Neuronal stem cell (in vitro differentiated cells): ENCODE measurements around the gene PPIL6.
A peak's percentile ranks its signal among the peaks of the same experiment; 100 is the strongest.

Experiments used
- DNase-seq: peaks from one replicate; pipeline ENCODE4 v3.0.0-alpha.2; 2013; ENCODE audit warnings: low spot score
- H2AFZ ChIP-seq: one replicate; pipeline ENCODE4 v1.6.1; 2013; ENCODE audit warnings: mild to moderate bottlenecking, low read length, inconsistent platforms
- H2AK5ac ChIP-seq: 2 replicates; pipeline ENCODE4 v1.6.1; 2013; ENCODE audit warnings: low read depth, mild to moderate bottlenecking, inconsistent platforms, low read length, moderate library complexity, mixed read lengths
- H2BK120ac ChIP-seq: 2 replicates; pipeline ENCODE4 v1.6.1; 2013; ENCODE audit warnings: low read depth, mild to moderate bottlenecking, inconsistent platforms, low read length, moderate library complexity, mixed read lengths
- H2BK12ac ChIP-seq: one replicate; pipeline ENCODE4 v1.6.1; 2013; ENCODE audit warnings: low read length, inconsistent platforms
- H2BK15ac ChIP-seq: 2 replicates; pipeline ENCODE4 v1.6.1; 2013; ENCODE audit warnings: mild to moderate bottlenecking, low read length, inconsistent platforms, mixed read lengths
- H2BK5ac ChIP-seq: one replicate; pipeline ENCODE4 v1.6.1; 2013; ENCODE audit warnings: inconsistent platforms, mild to moderate bottlenecking, low read length, moderate library complexity
- H3K14ac ChIP-seq: one replicate; pipeline ENCODE4 v1.6.1; 2013; ENCODE audit warnings: low read length, inconsistent platforms
- H3K18ac ChIP-seq: 2 replicates; pipeline ENCODE4 v1.6.1; 2013; ENCODE audit warnings: low read length, inconsistent platforms
- H3K23ac ChIP-seq: 2 replicates; pipeline ENCODE4 v1.6.1; 2013; ENCODE audit warnings: low read depth, mild to moderate bottlenecking, mixed read lengths, low read length, inconsistent platforms; ENCODE audit not compliant: poor library complexity
- H3K27ac ChIP-seq: replicated peaks from 3 replicates; pipeline ENCODE4 v1.5.1; 2013; ENCODE audit warnings: low read length, inconsistent platforms
- H3K27me3 ChIP-seq, 3 experiments: 2 replicates each; pipeline ENCODE4 v1.6.1; 2013; ENCODE audit warnings: low read length in 3 of 3, mild to moderate bottlenecking in 2 of 3, inconsistent platforms in 1 of 3, low read depth in 1 of 3, mixed read lengths in 1 of 3, moderate library complexity in 1 of 3; ENCODE audit not compliant: control insufficient read depth in 3 of 3, insufficient read depth in 3 of 3
- H3K36me3 ChIP-seq, 2 donors: replicated peaks in 1 of 2; 2 replicates each; pipeline ENCODE4 v1.6.1; 2013; ENCODE audit warnings: low read length in 2 of 2; ENCODE audit not compliant: control insufficient read depth in 2 of 2, insufficient read depth in 2 of 2
- H3K4ac ChIP-seq: 2 replicates; pipeline ENCODE4 v1.6.1; 2013; ENCODE audit warnings: inconsistent platforms, mild to moderate bottlenecking, low read length, moderate library complexity
- H3K4me1 ChIP-seq, 2 donors: 1 replicate in 1 of 2; 2 replicates in 1 of 2; pipeline ENCODE4 v1.6.1; 2013; ENCODE audit warnings: low read length in 2 of 2, low read depth in 1 of 2; ENCODE audit not compliant: control insufficient read depth in 2 of 2, insufficient read depth in 1 of 2
- H3K4me2 ChIP-seq: one replicate; pipeline ENCODE4 v1.6.1; 2013; ENCODE audit warnings: mild to moderate bottlenecking, low read length, inconsistent platforms; ENCODE audit not compliant: insufficient read depth, poor library complexity, severe bottlenecking
- H3K4me3 ChIP-seq, 2 donors: 2 replicates each; pipeline ENCODE4 v1.5.1; 2013; ENCODE audit warnings: low read length in 2 of 2, mild to moderate bottlenecking in 2 of 2, inconsistent platforms in 1 of 2, moderate library complexity in 1 of 2
- H3K79me1 ChIP-seq: one replicate; pipeline ENCODE4 v1.6.1; 2013; ENCODE audit warnings: low read depth, mild to moderate bottlenecking, inconsistent platforms, low read length, moderate library complexity
- H3K9ac ChIP-seq: one replicate; pipeline ENCODE4 v1.6.1; 2013; ENCODE audit warnings: mild to moderate bottlenecking, low read depth, low read length, inconsistent platforms; ENCODE audit not compliant: poor library complexity
- H3K9me3 ChIP-seq, 2 donors: replicated peaks in 1 of 2; 2 replicates each; pipeline versions ENCODE3 to v1.6.1; 2013; ENCODE audit warnings: low read length in 2 of 2, mild to moderate bottlenecking in 2 of 2, inconsistent platforms in 1 of 2, low read depth in 1 of 2, mixed read lengths in 1 of 2, moderate library complexity in 1 of 2; ENCODE audit not compliant: control insufficient read depth in 2 of 2, insufficient read depth in 1 of 2
- H4K8ac ChIP-seq: one replicate; pipeline ENCODE4 v1.6.1; 2013; ENCODE audit warnings: low read depth, mild to moderate bottlenecking, inconsistent platforms, low read length, moderate library complexity
- H4K91ac ChIP-seq: one replicate; pipeline ENCODE4 v1.6.1; 2013; ENCODE audit warnings: low read length, low read depth, mild to moderate bottlenecking, inconsistent platforms; ENCODE audit not compliant: poor library complexity
- WGBS, 2 donors: extraction: QIAGEN DNeasy Blood & Tissue Kit; methylation state at CpG; one replicate each; pipeline ENCODE4 v1.1.7; 2013; ENCODE audit warnings: missing lambda C conversion rate in 2 of 2, mixed read lengths in 1 of 2; ENCODE audit not compliant: insufficient read length in 2 of 2, insufficient replicate concordance in 1 of 2; ENCODE audit errors: extremely low coverage in 2 of 2; 5-methylcytosine and 5-hydroxymethylcytosine counted together

PPIL6 gene

GRCh38 chr6:109453156-109453555 lies 12.7 kb upstream of the PPIL6 start:
- H3K14ac ChIP-seq = no peak overlapping the region
- no peak overlapping the region for H3K27ac ChIP-seq
- no peak overlapping the region for H4K91ac ChIP-seq
- no peaks in the 10 kb centered on the region for H3K27me3 ChIP-seq
- H3K18ac ChIP-seq = no peak overlapping the region
- H2BK120ac ChIP-seq = no peak overlapping the region
- H2BK15ac ChIP-seq = no peak overlapping the region
- no peak overlapping the region for H2BK5ac ChIP-seq
- no peak overlapping the region for H3K9ac ChIP-seq
- H3K4ac ChIP-seq = no peak overlapping the region
- H2BK12ac ChIP-seq = no peak overlapping the region
- H3K36me3 ChIP-seq = peaks cover 16 to 32% of the 10 kb centered on the region in 2 donors
- H3K4me2 ChIP-seq = no peak overlapping the region
- no peak overlapping the region for H2AK5ac ChIP-seq
- H3K4me1 ChIP-seq = peaks cover 8 to 15% of the 10 kb centered on the region in 2 donors
- DNase-seq = no peak
- H2AFZ ChIP-seq = no peak overlapping the region
- H3K4me3 ChIP-seq = no peak overlapping the region
- peak overlapping the region; percentile 37 for H3K23ac ChIP-seq
- H3K9me3 ChIP-seq = no peaks in the 10 kb centered on the region
- WGBS, 2 donors = no CpG with 5 or more reads among the region's 2 CpGs
- peaks cover 9% of the 10 kb centered on the region for H3K79me1 ChIP-seq
- H4K8ac ChIP-seq = no peak overlapping the region

- Histone ChIP-seq H3K14ac (no peak overlapping the region), H2AK5ac (no peak overlapping the region), H2BK15ac (no peak overlapping the region), H3K4me3 (no peak overlapping the region), H3K9me3 (no peaks in the 10 kb centered on the region), H4K8ac (no peak overlapping the region), H3K4ac (no peak overlapping the region), H3K18ac (no peak overlapping the region), H3K36me3 (peaks cover 17 to 33% of the 10 kb centered on the region in 2 donors), H2BK5ac (no peak overlapping the region), H3K23ac (no peak overlapping the region), H4K91ac (no peak overlapping the region), H3K9ac (no peak overlapping the region), H2BK12ac (no peak overlapping the region), H3K27me3 (no peaks in the 10 kb centered on the region), H3K27ac (no peak overlapping the region), H2AFZ (no peak overlapping the region), H3K4me1 (peaks cover 5 to 15% of the 10 kb centered on the region in 2 donors), H3K4me2 (no peak overlapping the region), H3K79me1 (peaks cover 9% of the 10 kb centered on the region), H2BK120ac (no peak overlapping the region)
- no CpG with 5 or more reads among the region's 9 CpGs for WGBS, 2 donors
- DNase-seq = no peak
These were observed 11.8 kb upstream of the PPIL6 start for GRCh38 chr6:109452181-109452580.

GRCh38 chr6:109451376-109451775 lies 10.9 kb upstream of the PPIL6 start:
- Histone ChIP-seq H2BK5ac (no peak overlapping the region), H3K18ac (no peak overlapping the region), H2BK120ac (no peak overlapping the region), H3K9ac (no peak overlapping the region), H3K9me3 (no peaks in the 10 kb centered on the region), H3K27ac (no peak overlapping the region), H3K4me3 (no peak overlapping the region), H4K8ac (no peak overlapping the region), H3K36me3 (peaks cover 24 to 41% of the 10 kb centered on the region in 2 donors), H2BK15ac (no peak overlapping the region), H3K27me3 (no peaks in the 10 kb centered on the region), H2AFZ (no peak overlapping the region), H4K91ac (no peak overlapping the region), H3K4ac (no peak overlapping the region), H3K4me2 (no peak overlapping the region), H3K14ac (no peak overlapping the region), H3K4me1 (peaks cover 5 to 12% of the 10 kb centered on the region in 2 donors), H3K79me1 (peaks cover 9% of the 10 kb centered on the region), H3K23ac (no peak overlapping the region), H2BK12ac (no peak overlapping the region), H2AK5ac (no peak overlapping the region)
- WGBS, 2 donors = no CpG with 5 or more reads among the region's 7 CpGs
- no peak for DNase-seq

GRCh38 chr6:109450801-109451200 lies 10.4 kb upstream of the PPIL6 start:
- no peak overlapping the region for H2BK15ac ChIP-seq
- no peak overlapping the region for H2AK5ac ChIP-seq
- no peak overlapping the region for H2BK120ac ChIP-seq
- H3K4ac ChIP-seq = no peak overlapping the region
- peaks cover 9% of the 10 kb centered on the region for H3K79me1 ChIP-seq
- H3K14ac ChIP-seq = no peak overlapping the region
- H3K36me3 ChIP-seq = peaks cover 27 to 47% of the 10 kb centered on the region in 2 donors
- no peak overlapping the region for H3K23ac ChIP-seq
- H3K4me3 ChIP-seq = no peak overlapping the region
- H3K27me3 ChIP-seq = no peaks in the 10 kb centered on the region
- no CpG with 5 or more reads among the region's 3 CpGs for WGBS, 2 donors
- H4K91ac ChIP-seq = no peak overlapping the region
- H3K18ac ChIP-seq = no peak overlapping the region
- no peak overlapping the region for H4K8ac ChIP-seq
- DNase-seq = no peak
- no peak overlapping the region for H2BK12ac ChIP-seq
- no peak overlapping the region for H2AFZ ChIP-seq
- H3K9ac ChIP-seq = no peak overlapping the region
- H3K27ac ChIP-seq = no peak overlapping the region
- no peak overlapping the region for H2BK5ac ChIP-seq
- peaks cover 5 to 11% of the 10 kb centered on the region in 2 donors for H3K4me1 ChIP-seq
- no peaks in the 10 kb centered on the region for H3K9me3 ChIP-seq
- no peak overlapping the region for H3K4me2 ChIP-seq
